B cell (primary cell): Measurements from ENCODE around the gene CDHR2.

Experiments used
- CTCF ChIP-seq: fragments of 200-600 bp; IDR thresholded peaks from one replicate; pipeline ENCODE4 v1.8.0; 2022; ENCODE audit warnings: antibody characterized with exemption, mild to moderate bottlenecking
- EZH2 ChIP-seq: IDR thresholded peaks from 2 replicates; pipeline ENCODE4 v1.6.1; 2012; ENCODE audit warnings: borderline replicate concordance, low read depth, mild to moderate bottlenecking, moderate library complexity, low read length; ENCODE audit not compliant: insufficient read depth, poor library complexity, severe bottlenecking

GRCh38 chr5:176616511-176616910 is 67.4 kb downstream of the CDHR2 start:
- TF ChIP-seq CTCF (no peak), EZH2 (no peak)
